Neutrophil (primary cell): ENCODE measurements around the gene SPTSSA.
"Not testable (repeated sequence)": the region's sequence is repeated elsewhere in the genome, so short reads cannot be mapped to it uniquely, and the experiment has no call there.

Experiments
- H3K27ac ChIP-seq: fragments of 200-600 bp; sonication (generic); 2 replicates; pipeline ENCODE4 v1.5.1; 2016; ENCODE audit warnings: mild to moderate bottlenecking, moderate library complexity
- H3K27me3 ChIP-seq: fragments of 200-600 bp; sonication (generic); 2 replicates; pipeline ENCODE4 v1.6.0; 2016; ENCODE audit warnings: mild to moderate bottlenecking
- H3K36me3 ChIP-seq: fragments of 200-600 bp; sonication (generic); 2 replicates; pipeline ENCODE4 v1.5.1; 2017
- H3K4me1 ChIP-seq, 2 experiments: fragments of 200-600 bp in 1 of 2; sonication (generic) in 1 of 2; 1 replicate in 1 of 2; 2 replicates in 1 of 2; pipeline versions ENCODE4 v1.5.1 to v1.6.1; 2013 to 2016; ENCODE audit warnings: low read depth in 1 of 2, low read length in 1 of 2, mild to moderate bottlenecking in 1 of 2, moderate library complexity in 1 of 2; ENCODE audit not compliant: control insufficient read depth in 1 of 2, insufficient read depth in 1 of 2
- H3K4me3 ChIP-seq, 2 experiments: fragments of 200-600 bp in 1 of 2; sonication (generic) in 1 of 2; 1 replicate in 1 of 2; 2 replicates in 1 of 2; pipeline ENCODE4 v1.5.1; 2013 to 2016; ENCODE audit warnings: low read depth in 1 of 2, low read length in 1 of 2, mild to moderate bottlenecking in 1 of 2, moderate library complexity in 1 of 2
- H3K9me3 ChIP-seq: fragments of 200-600 bp; sonication (generic); 2 replicates; pipeline ENCODE4 v1.5.1; 2016
- CTCF ChIP-seq: fragments of 200-600 bp; sonication (generic); IDR thresholded peaks from 2 replicates; pipeline ENCODE4 v1.5.1; 2016; ENCODE audit warnings: antibody characterized with exemption

SPTSSA gene

DNA sequence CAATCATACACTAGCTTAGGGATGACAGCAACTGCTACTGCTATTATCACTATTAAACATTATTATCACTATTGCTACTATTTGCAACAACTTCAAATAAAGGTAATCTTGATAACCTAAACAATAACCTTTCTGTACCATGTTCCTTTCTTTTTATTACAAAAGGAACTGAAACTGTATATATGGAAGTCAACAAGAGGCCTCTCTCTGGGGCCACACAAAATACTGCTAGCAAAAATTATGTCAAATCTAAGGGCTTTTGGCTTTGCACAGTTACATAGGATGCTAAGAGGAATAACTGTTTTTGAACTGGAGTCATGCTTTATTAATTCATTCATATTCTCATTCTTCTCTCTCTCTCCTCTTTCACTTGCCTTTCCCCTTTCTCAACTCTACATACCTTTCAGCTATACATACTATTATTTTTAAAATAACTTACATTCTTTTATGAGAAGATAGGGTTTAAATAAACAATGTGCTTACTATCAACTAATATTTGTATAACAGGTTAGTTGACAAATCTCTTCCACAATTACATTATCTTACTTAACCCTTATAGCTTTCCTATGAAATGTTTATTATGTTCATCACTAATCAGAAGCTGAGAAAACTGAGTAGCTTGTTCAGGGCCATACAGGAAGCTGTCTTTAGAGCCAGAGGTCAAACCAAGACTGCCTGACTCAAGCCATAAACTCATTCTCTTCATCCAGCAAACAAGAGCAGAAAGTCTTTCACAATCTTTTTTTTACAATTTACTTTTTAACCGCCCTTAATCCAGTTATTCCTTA is 25.7 kb downstream of the SPTSSA start:
- no peaks in the 10 kb centered on the region for H3K36me3 ChIP-seq
- no peaks in the 10 kb centered on the region for H3K27me3 ChIP-seq
- no peak overlapping the region for H3K27ac ChIP-seq
- no peak for TF ChIP-seq CTCF
- H3K9me3 ChIP-seq = no peaks in the 10 kb centered on the region
- H3K4me3 ChIP-seq = no peak overlapping the region
- no peaks in the 10 kb centered on the region for H3K4me1 ChIP-seq

DNA sequence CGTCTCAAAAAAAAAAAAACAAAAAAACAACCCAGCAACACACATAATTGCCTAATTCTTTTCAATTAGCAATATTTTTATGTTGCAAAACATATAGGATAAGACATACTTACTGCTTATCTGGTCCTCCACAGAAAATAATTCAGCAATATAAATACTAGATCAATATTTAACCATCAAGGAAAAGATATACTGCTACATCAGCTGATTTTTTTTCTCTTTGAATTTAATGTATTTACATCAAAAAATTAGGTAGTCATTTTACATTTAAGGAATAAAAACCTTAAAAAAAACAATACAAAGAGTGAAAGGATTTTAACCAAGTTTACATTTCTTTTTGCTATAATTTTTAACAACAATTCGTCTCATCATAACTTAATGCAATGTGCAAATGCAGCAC is 28.1 kb downstream of the SPTSSA start:
- H3K4me1 ChIP-seq = no peaks in the 10 kb centered on the region
- H3K4me3 ChIP-seq = no peak overlapping the region
- no peak overlapping the region for H3K27ac ChIP-seq
- H3K9me3 ChIP-seq = no peaks in the 10 kb centered on the region
- no peak for TF ChIP-seq CTCF
- H3K27me3 ChIP-seq = no peaks in the 10 kb centered on the region
- no peaks in the 10 kb centered on the region for H3K36me3 ChIP-seq

DNA sequence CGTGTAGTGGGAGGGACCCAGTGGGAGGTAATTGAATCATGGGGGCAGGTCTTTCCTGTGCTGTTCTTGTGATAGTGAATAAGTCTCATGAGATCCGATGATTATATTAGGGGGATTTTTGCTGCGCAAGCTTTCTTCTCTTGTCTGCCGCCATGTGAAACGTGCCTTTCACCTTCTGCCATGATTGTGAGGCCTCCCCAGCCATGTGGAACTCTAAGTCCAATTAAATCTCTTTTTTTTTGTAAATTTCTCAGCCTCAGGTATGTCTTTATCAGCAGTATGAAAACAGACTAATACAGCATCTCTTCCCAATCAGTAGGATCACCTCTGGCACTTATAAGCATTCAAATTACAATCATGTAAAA is 34.0 kb downstream of the SPTSSA start:
- H3K27me3 ChIP-seq, H3K4me1 ChIP-seq, H3K36me3 ChIP-seq, H3K4me3 ChIP-seq, H3K9me3 ChIP-seq, H3K27ac ChIP-seq: not testable (repeated sequence)

DNA sequence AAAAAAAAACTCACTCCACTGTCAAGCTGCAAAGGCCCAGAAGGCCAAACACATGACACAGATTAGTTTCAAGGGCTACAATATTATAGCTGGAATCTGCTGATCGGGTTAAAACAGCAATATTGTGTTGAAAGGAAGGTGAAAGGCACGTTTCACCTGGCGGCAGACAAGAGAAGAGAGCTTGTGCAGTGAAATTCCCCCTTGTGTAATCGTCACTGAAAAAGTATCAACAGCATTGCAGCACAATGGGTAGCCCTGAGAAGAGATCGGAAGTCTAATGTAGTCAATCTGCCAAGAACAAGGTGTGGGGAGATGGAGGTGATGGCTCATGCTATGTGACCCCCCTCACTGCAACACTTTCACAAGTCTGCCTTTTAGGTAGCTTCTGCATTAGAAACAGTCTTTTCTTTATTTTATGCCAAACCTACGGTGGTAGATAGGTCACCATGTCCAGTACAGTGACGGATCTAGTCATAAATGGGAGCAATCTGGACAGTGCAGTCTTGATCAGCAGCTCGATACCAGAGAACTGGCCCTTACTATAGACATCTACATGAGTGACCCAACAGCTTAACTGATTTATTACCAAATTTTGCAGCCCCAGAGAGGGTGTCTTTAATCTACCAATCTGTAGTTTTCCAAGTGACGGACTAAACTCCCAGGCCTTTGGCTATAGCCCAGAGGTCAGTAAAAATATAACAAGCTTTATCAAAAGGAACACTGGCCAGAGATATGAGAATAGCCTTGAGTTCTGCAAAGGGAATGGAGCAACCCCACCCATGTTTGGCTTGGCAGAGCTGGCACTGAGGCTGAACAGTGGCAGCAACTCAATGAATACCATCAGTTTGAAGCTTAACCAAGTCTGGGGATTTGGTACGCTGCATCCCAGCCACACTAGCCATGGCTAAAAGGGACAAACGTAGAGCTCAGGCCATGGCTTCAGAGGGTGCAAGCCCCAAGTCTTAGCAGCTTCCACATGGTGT is 35.4 kb downstream of the SPTSSA start:
- H3K27me3 ChIP-seq = no peaks in the 10 kb centered on the region
- H3K4me3 ChIP-seq = no peak overlapping the region
- TF ChIP-seq CTCF = no peak
- H3K36me3 ChIP-seq = no peaks in the 10 kb centered on the region
- H3K9me3 ChIP-seq = no peaks in the 10 kb centered on the region
- no peaks in the 10 kb centered on the region for H3K4me1 ChIP-seq
- H3K27ac ChIP-seq = no peak overlapping the region

- H3K4me3 ChIP-seq = no peak overlapping the region
- no peaks in the 10 kb centered on the region for H3K4me1 ChIP-seq
- TF ChIP-seq CTCF = no peak
- H3K27me3 ChIP-seq = no peaks in the 10 kb centered on the region
- H3K36me3 ChIP-seq = no peaks in the 10 kb centered on the region
- peaks cover 7% of the 10 kb centered on the region for H3K9me3 ChIP-seq
- H3K27ac ChIP-seq = no peak overlapping the region
These were observed 36.8 kb downstream of the SPTSSA start for GRCh38 chr14:34425095-34425851.
